Caco-2 (cell line): ENCODE results near the gene CDKN1C. TPM values are rescaled to one million over a fixed set of nuclear protein-coding genes. Genes with fewer than 3 reads are reported as not detected.
A peak's percentile ranks its signal among the peaks of the same experiment; 100 is the strongest.

Experiments used
- BruUV-seq: library from RNA; stranded (reverse); fragments of 400-500 nt; replicated peaks from 2 replicates; lab custom pipeline; 2021; lab: Mats Ljungman, UMichigan
- CTCF ChIA-PET: fragments of 300-600 bp; sonication (Branson Sonifier 250); formaldehyde crosslinking; loops from one replicate; lab custom pipeline; 2022; ENCODE audit warnings: antibody characterized with exemption; lab: Charles Lee
- POLR2A ChIA-PET: fragments of 300-600 bp; sonication (Branson Sonifier 250); formaldehyde crosslinking; loops from one replicate; lab custom pipeline; 2022; ENCODE audit warnings: antibody characterized with exemption; lab: Charles Lee
- DNase-seq, 2 experiments: peaks; one replicate each; pipeline versions ENCODE4 v3.0.0 to v3.0.0-alpha.2; 2020 to 2022
- H3K27me3 ChIP-seq: replicated peaks from 2 replicates; pipeline ENCODE4 v1.6.0; 2011; ENCODE audit warnings: low read length; ENCODE audit not compliant: control insufficient read depth, insufficient read depth
- H3K36me3 ChIP-seq: 2 replicates; pipeline ENCODE4 v1.5.1; 2011; ENCODE audit warnings: low read length; ENCODE audit not compliant: control insufficient read depth, insufficient read depth
- H3K4me1 ChIP-seq: fragments of 250-450 bp; sonication (Bioruptor Pico); 2 replicates; pipeline ENCODE4 v1.5.1; 2020; ENCODE audit warnings: mild to moderate bottlenecking
- H3K4me3 ChIP-seq: 2 replicates; pipeline ENCODE4 v1.5.1; 2011; ENCODE audit warnings: low read depth, mild to moderate bottlenecking, control low read depth, low read length
- H3K9me3 ChIP-seq: fragments of 250-450 bp; sonication (Bioruptor Pico); 2 replicates; pipeline ENCODE4 v1.5.1; 2020; ENCODE audit warnings: mild to moderate bottlenecking, moderate library complexity
- H3K27ac Mint-ChIP-seq: one replicate; pipeline ENCODE4 v1.8.0; 2022; ENCODE audit warnings: mixed read lengths; ENCODE audit not compliant: unreplicated experiment
- H3K27me3 Mint-ChIP-seq: one replicate; pipeline ENCODE4 v1.8.0; 2022; ENCODE audit warnings: mixed read lengths; ENCODE audit not compliant: insufficient read depth, unreplicated experiment
- H3K36me3 Mint-ChIP-seq: one replicate; pipeline ENCODE4 v1.8.0; 2022; ENCODE audit warnings: mild to moderate bottlenecking, mixed read lengths; ENCODE audit not compliant: insufficient read depth, unreplicated experiment
- H3K4me1 Mint-ChIP-seq: one replicate; pipeline ENCODE4 v1.8.0; 2022; ENCODE audit warnings: low read depth, mixed read lengths; ENCODE audit not compliant: unreplicated experiment
- H3K4me3 Mint-ChIP-seq: one replicate; pipeline ENCODE4 v1.8.0; 2022; ENCODE audit warnings: mild to moderate bottlenecking, moderate library complexity, mixed read lengths; ENCODE audit not compliant: unreplicated experiment
- H3K9me3 Mint-ChIP-seq: one replicate; pipeline ENCODE4 v1.8.0; 2022; ENCODE audit warnings: mixed read lengths; ENCODE audit not compliant: unreplicated experiment
- intact Hi-C: fragments of 100-400 bp; cut with micrococcal nuclease; formaldehyde crosslinking; loops from one replicate; pipeline ENCODE4 v1.10.0; 2022; ENCODE audit not compliant: unreplicated experiment
- total RNA-seq: library from RNA; stranded (reverse); gene quantifications from 2 replicates; pipeline ENCODE4 v1.2.3, GENCODE V29; 2022
- TF ChIP-seq, protein P1 (sequence below), 2 experiments: fragments of 200-600 bp in 1 of 2; IDR thresholded peaks; 1 replicate in 1 of 2; 2 replicates in 1 of 2; pipeline versions ENCODE4 v1.5.1 to v1.8.0; 2011 to 2022; ENCODE audit warnings: antibody characterized with exemption in 1 of 2, control low read depth in 1 of 2, inconsistent platforms in 1 of 2, low read depth in 1 of 2, low read length in 1 of 2, mild to moderate bottlenecking in 1 of 2, moderate library complexity in 1 of 2; ENCODE audit not compliant: insufficient read depth in 1 of 2, severe bottlenecking in 1 of 2, unreplicated experiment in 1 of 2

CDKN1C gene
- total RNA-seq, 1 experiment from 2014 or later: 25.5 TPM

GRCh38 chr11:2842876-2843275 is 42.7 kb downstream of the CDKN1C start:
- peaks cover 24% of the 10 kb centered on the region for H3K4me1 Mint-ChIP-seq
- no TSS peak for BruUV-seq
- POLR2A ChIA-PET: no interaction called here
- TF ChIP-seq, protein P1, sequence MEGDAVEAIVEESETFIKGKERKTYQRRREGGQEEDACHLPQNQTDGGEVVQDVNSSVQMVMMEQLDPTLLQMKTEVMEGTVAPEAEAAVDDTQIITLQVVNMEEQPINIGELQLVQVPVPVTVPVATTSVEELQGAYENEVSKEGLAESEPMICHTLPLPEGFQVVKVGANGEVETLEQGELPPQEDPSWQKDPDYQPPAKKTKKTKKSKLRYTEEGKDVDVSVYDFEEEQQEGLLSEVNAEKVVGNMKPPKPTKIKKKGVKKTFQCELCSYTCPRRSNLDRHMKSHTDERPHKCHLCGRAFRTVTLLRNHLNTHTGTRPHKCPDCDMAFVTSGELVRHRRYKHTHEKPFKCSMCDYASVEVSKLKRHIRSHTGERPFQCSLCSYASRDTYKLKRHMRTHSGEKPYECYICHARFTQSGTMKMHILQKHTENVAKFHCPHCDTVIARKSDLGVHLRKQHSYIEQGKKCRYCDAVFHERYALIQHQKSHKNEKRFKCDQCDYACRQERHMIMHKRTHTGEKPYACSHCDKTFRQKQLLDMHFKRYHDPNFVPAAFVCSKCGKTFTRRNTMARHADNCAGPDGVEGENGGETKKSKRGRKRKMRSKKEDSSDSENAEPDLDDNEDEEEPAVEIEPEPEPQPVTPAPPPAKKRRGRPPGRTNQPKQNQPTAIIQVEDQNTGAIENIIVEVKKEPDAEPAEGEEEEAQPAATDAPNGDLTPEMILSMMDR (IDR thresholded peaks at IDR 0.05; ENCODE audit: insufficient read depth in 1 of 2, low read depth in 1 of 2, low read length in 1 of 2, severe bottlenecking in 1 of 2, unreplicated experiment in 1 of 2): no peak
- Histone ChIP-seq H3K4me1 (peaks cover 29% of the 10 kb centered on the region), H3K36me3 (no peaks in the 10 kb centered on the region), H3K4me3 (no peak overlapping the region), H3K27me3 (no peaks in the 10 kb centered on the region), H3K9me3 (no peaks in the 10 kb centered on the region)
- no peak overlapping the region for H3K27ac Mint-ChIP-seq
- H3K4me3 Mint-ChIP-seq: no peak overlapping the region
- H3K27me3 Mint-ChIP-seq: no peaks in the 10 kb centered on the region
- intact Hi-C loops: no loop called here
- CTCF ChIA-PET: no interaction called here
- H3K9me3 Mint-ChIP-seq: no peaks in the 10 kb centered on the region
- no peak for DNase-seq
- H3K36me3 Mint-ChIP-seq: no peaks in the 10 kb centered on the region

GRCh38 chr11:2841411-2842190 is 44.0 kb downstream of the CDKN1C start:
- Mint-ChIP-seq H3K27ac (no peak overlapping the region), H3K4me1 (peaks cover 25% of the 10 kb centered on the region), H3K27me3 (no peaks in the 10 kb centered on the region), H3K9me3 (no peaks in the 10 kb centered on the region), H3K4me3 (no peak overlapping the region), H3K36me3 (no peaks in the 10 kb centered on the region)
- TF ChIP-seq, protein P1 (IDR thresholded peaks at IDR 0.05; ENCODE audit: insufficient read depth in 1 of 2, low read depth in 1 of 2, low read length in 1 of 2, severe bottlenecking in 1 of 2, unreplicated experiment in 1 of 2): no peak
- intact Hi-C loops: no loop called here
- Histone ChIP-seq H3K36me3 (no peaks in the 10 kb centered on the region), H3K4me1 (peaks cover 37% of the 10 kb centered on the region), H3K9me3 (no peaks in the 10 kb centered on the region), H3K27me3 (no peaks in the 10 kb centered on the region), H3K4me3 (no peak overlapping the region)
- no peak for DNase-seq
- POLR2A ChIA-PET: no interaction called here
- CTCF ChIA-PET: no interaction called here
- BruUV-seq: no TSS peak

DNA sequence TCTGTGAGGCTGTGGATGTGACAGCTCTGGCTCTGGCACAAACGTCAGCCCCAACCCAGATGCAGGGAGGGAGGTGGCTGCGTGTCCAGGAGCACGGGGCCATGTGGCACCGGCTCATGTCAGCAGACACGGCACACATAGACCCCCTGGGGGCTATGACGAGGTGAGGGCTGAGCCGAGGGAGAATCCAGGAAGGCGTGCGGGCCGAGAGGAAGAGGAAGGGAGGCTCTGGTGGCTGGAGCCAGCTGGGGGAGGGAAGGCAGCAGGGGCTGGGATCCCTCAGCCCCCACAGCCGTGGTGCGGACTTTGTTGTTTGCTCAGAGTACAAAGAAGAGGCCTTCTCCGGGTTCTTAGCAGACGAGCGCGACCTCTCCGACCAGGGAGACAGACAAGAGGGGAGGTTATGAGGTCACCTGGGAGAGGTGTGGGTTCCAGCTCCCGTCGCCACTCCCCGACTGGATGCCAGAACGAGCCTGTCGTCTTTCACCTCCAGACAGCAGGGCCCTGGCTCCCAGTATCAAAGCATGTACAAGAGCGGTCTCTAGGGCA is 46.1 kb downstream of the CDKN1C start:
- TF ChIP-seq, protein P1 (IDR thresholded peaks at IDR 0.05; ENCODE audit: insufficient read depth in 1 of 2, low read depth in 1 of 2, low read length in 1 of 2, severe bottlenecking in 1 of 2, unreplicated experiment in 1 of 2): no peak
- Mint-ChIP-seq H3K27me3 (no peaks in the 10 kb centered on the region), H3K4me1 (peaks cover 20% of the 10 kb centered on the region), H3K36me3 (no peaks in the 10 kb centered on the region), H3K9me3 (no peaks in the 10 kb centered on the region), H3K27ac (peak overlapping the region; percentile 21), H3K4me3 (no peak overlapping the region)
- no TSS peak for BruUV-seq
- no peaks in the 10 kb centered on the region for H3K9me3 ChIP-seq
- POLR2A ChIA-PET: no interaction called here
- H3K36me3 ChIP-seq: no peaks in the 10 kb centered on the region
- intact Hi-C loops: no loop called here
- DNase-seq: peak; percentile 51 to 76
- CTCF ChIA-PET: no interaction called here
- H3K27me3 ChIP-seq: no peaks in the 10 kb centered on the region
- peaks cover 34% of the 10 kb centered on the region for H3K4me1 ChIP-seq
- H3K4me3 ChIP-seq: no peak overlapping the region
